SHP77 treated with DMSO at 0.1 percent for 48 hours (cell line): ENCODE data around the gene SLC25A30.
"Not testable (repeated sequence)": the region's sequence is repeated elsewhere in the genome, so short reads cannot be mapped to it uniquely, and the experiment has no call there.

Experiments
- DNase-seq: peaks from one replicate; lab custom pipeline; 2025; lab: John Stamatoyannopoulos, UW

SLC25A30 gene

GRCh38 chr13:45367358-45367757 is 50.8 kb downstream of the SLC25A30 start:
- DNase-seq, result no peak

GRCh38 chr13:45365558-45365885 is 52.7 kb downstream of the SLC25A30 start:
- DNase-seq, result no peak

GRCh38 chr13:45364876-45365557 is 53.2 kb downstream of the SLC25A30 start:
- DNase-seq, result no peak

- no peak for DNase-seq
These were observed 55.2 kb downstream of the SLC25A30 start for GRCh38 chr13:45362939-45363338.

GRCh38 chr13:45361596-45362206 is 56.5 kb downstream of the SLC25A30 start:
- no peak for DNase-seq

- DNase-seq, result no peak
These were observed 61.1 kb downstream of the SLC25A30 start for GRCh38 chr13:45356966-45357672.

GRCh38 chr13:45353895-45354294 is 64.3 kb downstream of the SLC25A30 start:
- no peak for DNase-seq

GRCh38 chr13:45352031-45352430 is 66.1 kb downstream of the SLC25A30 start:
- DNase-seq, result no peak

GRCh38 chr13:45350152-45350551 is 68.0 kb downstream of the SLC25A30 start:
- DNase-seq, result no peak

GRCh38 chr13:45349438-45349837 is 68.7 kb downstream of the SLC25A30 start:
- DNase-seq, result no peak

- DNase-seq, result not testable (repeated sequence)
These were observed 74.1 kb downstream of the SLC25A30 start for GRCh38 chr13:45344064-45344463.
